Neuronal stem cell (in vitro differentiated cells): ENCODE data around the gene WDR11. TPM values are rescaled to one million over a fixed set of nuclear protein-coding genes. Genes with fewer than 3 reads are reported as not detected.

Experiments used
- DNase-seq: peaks from one replicate; pipeline ENCODE4 v3.0.0-alpha.2; 2013; ENCODE audit warnings: low spot score
- H2AFZ ChIP-seq: one replicate; pipeline ENCODE4 v1.6.1; 2013; ENCODE audit warnings: mild to moderate bottlenecking, low read length, inconsistent platforms
- H2AK5ac ChIP-seq: 2 replicates; pipeline ENCODE4 v1.6.1; 2013; ENCODE audit warnings: low read depth, mild to moderate bottlenecking, inconsistent platforms, low read length, moderate library complexity, mixed read lengths
- H2BK120ac ChIP-seq: 2 replicates; pipeline ENCODE4 v1.6.1; 2013; ENCODE audit warnings: low read depth, mild to moderate bottlenecking, inconsistent platforms, low read length, moderate library complexity, mixed read lengths
- H2BK12ac ChIP-seq: one replicate; pipeline ENCODE4 v1.6.1; 2013; ENCODE audit warnings: low read length, inconsistent platforms
- H2BK15ac ChIP-seq: 2 replicates; pipeline ENCODE4 v1.6.1; 2013; ENCODE audit warnings: mild to moderate bottlenecking, low read length, inconsistent platforms, mixed read lengths
- H2BK5ac ChIP-seq: one replicate; pipeline ENCODE4 v1.6.1; 2013; ENCODE audit warnings: inconsistent platforms, mild to moderate bottlenecking, low read length, moderate library complexity
- H3K14ac ChIP-seq: one replicate; pipeline ENCODE4 v1.6.1; 2013; ENCODE audit warnings: low read length, inconsistent platforms
- H3K18ac ChIP-seq: 2 replicates; pipeline ENCODE4 v1.6.1; 2013; ENCODE audit warnings: low read length, inconsistent platforms
- H3K23ac ChIP-seq: 2 replicates; pipeline ENCODE4 v1.6.1; 2013; ENCODE audit warnings: low read depth, mild to moderate bottlenecking, mixed read lengths, low read length, inconsistent platforms; ENCODE audit not compliant: poor library complexity
- H3K27ac ChIP-seq: replicated peaks from 3 replicates; pipeline ENCODE4 v1.5.1; 2013; ENCODE audit warnings: low read length, inconsistent platforms
- H3K27me3 ChIP-seq, 3 experiments: 2 replicates each; pipeline ENCODE4 v1.6.1; 2013; ENCODE audit warnings: low read length in 3 of 3, mild to moderate bottlenecking in 2 of 3, inconsistent platforms in 1 of 3, low read depth in 1 of 3, mixed read lengths in 1 of 3, moderate library complexity in 1 of 3; ENCODE audit not compliant: control insufficient read depth in 3 of 3, insufficient read depth in 3 of 3
- H3K36me3 ChIP-seq, 2 donors: replicated peaks in 1 of 2; 2 replicates each; pipeline ENCODE4 v1.6.1; 2013; ENCODE audit warnings: low read length in 2 of 2; ENCODE audit not compliant: control insufficient read depth in 2 of 2, insufficient read depth in 2 of 2
- H3K4ac ChIP-seq: 2 replicates; pipeline ENCODE4 v1.6.1; 2013; ENCODE audit warnings: inconsistent platforms, mild to moderate bottlenecking, low read length, moderate library complexity
- H3K4me1 ChIP-seq, 2 donors: 1 replicate in 1 of 2; 2 replicates in 1 of 2; pipeline ENCODE4 v1.6.1; 2013; ENCODE audit warnings: low read length in 2 of 2, low read depth in 1 of 2; ENCODE audit not compliant: control insufficient read depth in 2 of 2, insufficient read depth in 1 of 2
- H3K4me2 ChIP-seq: one replicate; pipeline ENCODE4 v1.6.1; 2013; ENCODE audit warnings: mild to moderate bottlenecking, low read length, inconsistent platforms; ENCODE audit not compliant: insufficient read depth, poor library complexity, severe bottlenecking
- H3K4me3 ChIP-seq, 2 donors: 2 replicates each; pipeline ENCODE4 v1.5.1; 2013; ENCODE audit warnings: low read length in 2 of 2, mild to moderate bottlenecking in 2 of 2, inconsistent platforms in 1 of 2, moderate library complexity in 1 of 2
- H3K79me1 ChIP-seq: one replicate; pipeline ENCODE4 v1.6.1; 2013; ENCODE audit warnings: low read depth, mild to moderate bottlenecking, inconsistent platforms, low read length, moderate library complexity
- H3K9ac ChIP-seq: one replicate; pipeline ENCODE4 v1.6.1; 2013; ENCODE audit warnings: mild to moderate bottlenecking, low read depth, low read length, inconsistent platforms; ENCODE audit not compliant: poor library complexity
- H3K9me3 ChIP-seq, 2 donors: replicated peaks in 1 of 2; 2 replicates each; pipeline versions ENCODE3 to v1.6.1; 2013; ENCODE audit warnings: low read length in 2 of 2, mild to moderate bottlenecking in 2 of 2, inconsistent platforms in 1 of 2, low read depth in 1 of 2, mixed read lengths in 1 of 2, moderate library complexity in 1 of 2; ENCODE audit not compliant: control insufficient read depth in 2 of 2, insufficient read depth in 1 of 2
- H4K8ac ChIP-seq: one replicate; pipeline ENCODE4 v1.6.1; 2013; ENCODE audit warnings: low read depth, mild to moderate bottlenecking, inconsistent platforms, low read length, moderate library complexity
- H4K91ac ChIP-seq: one replicate; pipeline ENCODE4 v1.6.1; 2013; ENCODE audit warnings: low read length, low read depth, mild to moderate bottlenecking, inconsistent platforms; ENCODE audit not compliant: poor library complexity
- WGBS, 2 donors: extraction: QIAGEN DNeasy Blood & Tissue Kit; methylation state at CpG; one replicate each; pipeline ENCODE4 v1.1.7; 2013; ENCODE audit warnings: missing lambda C conversion rate in 2 of 2, mixed read lengths in 1 of 2; ENCODE audit not compliant: insufficient read length in 2 of 2, insufficient replicate concordance in 1 of 2; ENCODE audit errors: extremely low coverage in 2 of 2; 5-methylcytosine and 5-hydroxymethylcytosine counted together
- polyA plus RNA-seq, 2 experiments: library from polyadenylated mRNA; stranded (reverse); fragments of 200-250 nt; gene quantifications; one replicate each; pipeline ENCODE4 v1.2.3, GENCODE V29; 2013

Gene WDR11
- polyA plus RNA-seq (2013, experiment 1 of 2): 31.9 TPM
- polyA plus RNA-seq (2013, experiment 2 of 2): 34.2 TPM

- no peaks in the 10 kb centered on the region for H3K79me1 ChIP-seq
- H2AK5ac ChIP-seq: no peak within 1 kb of the TSS
- no peak within 1 kb of the TSS for H3K4ac ChIP-seq
- peaks cover 0 to 34% of the 10 kb centered on the region in 2 donors for H3K36me3 ChIP-seq
- H3K9ac ChIP-seq: peak within 1 kb of the TSS; percentile 95
- no peak within 1 kb of the TSS for H3K14ac ChIP-seq
- H2BK120ac ChIP-seq: no peak within 1 kb of the TSS
- peak within 1 kb of the TSS; percentile 92 for H2AFZ ChIP-seq
- H4K91ac ChIP-seq: no peak within 1 kb of the TSS
- peaks cover 0 to 14% of the 10 kb centered on the region in 2 donors for H3K9me3 ChIP-seq
- WGBS, 2 donors: no CpG with 5 or more reads among the region's 45 CpGs
- peak within 1 kb of the TSS; percentile 97 for H3K23ac ChIP-seq
- peak within 1 kb of the TSS; percentile 52 for H4K8ac ChIP-seq
- H2BK12ac ChIP-seq: no peak within 1 kb of the TSS
- H3K27ac ChIP-seq: no peak within 1 kb of the TSS
- peak within 1 kb of the TSS; percentile 84 to 87 for H3K4me3 ChIP-seq
- no peaks in the 10 kb centered on the region for H3K27me3 ChIP-seq
- H3K4me2 ChIP-seq: peak within 1 kb of the TSS; percentile 72
- H2BK15ac ChIP-seq: no peak within 1 kb of the TSS
- H2BK5ac ChIP-seq: no peak within 1 kb of the TSS
- DNase-seq: peak; percentile 79
- peaks cover 2 to 4% of the 10 kb centered on the region in 2 donors for H3K4me1 ChIP-seq
- H3K18ac ChIP-seq: peak within 1 kb of the TSS; percentile 94
These were observed at the start of gene WDR11 for GRCh38 chr10:120850911-120851865. Gene WDR11, plus strand, starts transcription at chr10:120851362. Its CDS starts 59 bp downstream, at chr10:120851421.

GRCh38 chr10:120802935-120803334 is 48.2 kb upstream of the WDR11 start:
- Histone ChIP-seq H3K4me2 (no peak overlapping the region), H2BK12ac (no peak overlapping the region), H3K4me3 (no peak overlapping the region), H3K9ac (no peak overlapping the region), H4K8ac (no peak overlapping the region), H3K4me1 (peaks cover 0 to 6% of the 10 kb centered on the region in 2 donors), H2BK15ac (no peak overlapping the region), H3K14ac (no peak overlapping the region), H2AFZ (no peak overlapping the region), H3K4ac (no peak overlapping the region), H3K27ac (no peak overlapping the region), H3K79me1 (no peaks in the 10 kb centered on the region), H2BK120ac (no peak overlapping the region), H3K18ac (no peak overlapping the region), H3K36me3 (no peaks in the 10 kb centered on the region), H2BK5ac (no peak overlapping the region), H3K27me3 (no peaks in the 10 kb centered on the region), H3K23ac (no peak overlapping the region), H4K91ac (no peak overlapping the region), H2AK5ac (no peak overlapping the region), H3K9me3 (no peaks in the 10 kb centered on the region)
- WGBS, 2 donors: no CpG with 5 or more reads among the region's 3 CpGs
- DNase-seq: peak; percentile 6

DNA sequence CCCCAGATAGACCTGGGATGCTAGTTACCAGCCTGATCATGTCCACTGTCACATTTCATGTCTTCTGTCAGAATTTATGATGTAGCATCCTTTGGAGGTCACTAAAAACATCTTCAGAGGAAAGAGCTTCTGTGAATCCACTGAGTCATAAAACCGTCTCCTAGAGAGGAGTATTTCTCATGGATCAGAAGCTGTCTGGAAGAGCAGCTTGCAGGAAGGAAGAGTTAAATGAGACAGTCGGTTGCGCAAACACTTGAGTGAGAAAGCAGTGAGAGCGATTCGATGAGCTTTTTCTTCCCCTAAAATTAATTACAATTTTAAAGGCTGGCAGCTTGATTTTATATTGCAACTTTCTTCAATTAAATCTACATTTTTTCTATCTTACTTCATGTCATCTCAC is 47.2 kb upstream of the WDR11 start:
- H3K27ac ChIP-seq: no peak overlapping the region
- no peak overlapping the region for H4K91ac ChIP-seq
- no CpG with 5 or more reads among the region's 5 CpGs for WGBS, 2 donors
- no peaks in the 10 kb centered on the region for H3K27me3 ChIP-seq
- H3K4ac ChIP-seq: no peak overlapping the region
- H3K9ac ChIP-seq: no peak overlapping the region
- H2BK15ac ChIP-seq: no peak overlapping the region
- no peaks in the 10 kb centered on the region for H3K9me3 ChIP-seq
- no peak overlapping the region for H3K14ac ChIP-seq
- no peaks in the 10 kb centered on the region for H3K36me3 ChIP-seq
- H3K4me3 ChIP-seq: no peak overlapping the region
- peaks cover 0 to 6% of the 10 kb centered on the region in 2 donors for H3K4me1 ChIP-seq
- H3K4me2 ChIP-seq: no peak overlapping the region
- no peak overlapping the region for H2AK5ac ChIP-seq
- H4K8ac ChIP-seq: no peak overlapping the region
- no peaks in the 10 kb centered on the region for H3K79me1 ChIP-seq
- no peak overlapping the region for H2AFZ ChIP-seq
- H2BK120ac ChIP-seq: no peak overlapping the region
- H2BK5ac ChIP-seq: no peak overlapping the region
- no peak overlapping the region for H3K23ac ChIP-seq
- H2BK12ac ChIP-seq: no peak overlapping the region
- no peak for DNase-seq
- no peak overlapping the region for H3K18ac ChIP-seq

DNA sequence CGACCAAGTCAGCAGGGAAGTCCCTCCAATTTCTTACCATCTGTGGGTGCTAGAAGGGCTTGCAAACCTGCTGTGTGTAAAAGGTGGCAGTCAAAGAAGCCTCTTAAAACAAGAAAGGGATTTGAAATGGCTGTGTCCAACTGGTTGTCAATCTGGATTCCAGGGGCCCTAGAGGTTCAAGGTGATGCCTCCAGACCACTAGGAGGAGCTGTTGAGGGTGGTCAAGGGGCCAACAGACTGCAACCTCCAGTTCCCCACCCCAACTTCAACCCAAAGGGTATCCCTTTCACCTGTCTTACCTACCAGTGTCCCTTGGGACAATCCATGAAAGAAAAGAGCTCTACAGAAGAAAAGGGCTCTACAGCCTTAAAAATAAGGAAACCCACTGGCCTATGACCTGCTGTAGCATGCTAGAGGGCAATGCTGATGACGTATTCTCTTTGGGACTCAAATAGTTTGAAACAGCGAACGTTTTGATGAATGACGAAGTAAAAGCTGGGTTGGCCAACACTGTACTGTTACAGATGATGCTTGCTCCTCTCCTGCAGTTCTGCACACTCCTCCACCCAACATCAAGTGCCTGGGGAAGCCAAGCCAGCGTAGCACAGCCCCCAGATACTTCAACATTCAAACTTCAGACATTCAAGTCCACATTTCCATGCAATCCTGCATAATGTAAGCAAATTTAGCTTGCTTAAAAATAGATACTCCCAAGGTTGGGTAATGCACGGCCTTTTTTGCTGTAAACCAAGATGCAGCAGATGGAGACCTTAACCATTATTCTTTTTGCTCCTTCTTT is 45.9 kb upstream of the WDR11 start:
- Histone ChIP-seq H3K79me1 (no peaks in the 10 kb centered on the region), H2BK5ac (no peak overlapping the region), H2AK5ac (no peak overlapping the region), H3K36me3 (no peaks in the 10 kb centered on the region), H3K4me3 (no peak overlapping the region), H2BK120ac (no peak overlapping the region), H2AFZ (no peak overlapping the region), H2BK12ac (no peak overlapping the region), H3K9ac (no peak overlapping the region), H3K27me3 (no peaks in the 10 kb centered on the region), H3K14ac (no peak overlapping the region), H3K27ac (no peak overlapping the region), H3K18ac (no peak overlapping the region), H3K23ac (no peak overlapping the region), H3K9me3 (no peaks in the 10 kb centered on the region), H3K4me2 (no peak overlapping the region), H4K91ac (no peak overlapping the region), H4K8ac (no peak overlapping the region), H2BK15ac (no peak overlapping the region), H3K4me1 (peaks cover 0 to 4% of the 10 kb centered on the region in 2 donors), H3K4ac (no peak overlapping the region)
- no CpG with 5 or more reads among the region's 7 CpGs for WGBS, 2 donors
- DNase-seq: no peak
